NB4 (cell line): Measurements from ENCODE around the gene AHRR.

Source experiments
- DNase-seq: peaks from one replicate; pipeline ENCODE4 v3.0.0; 2010; ENCODE audit warnings: low read depth
- H3K4me3 ChIP-seq: one replicate; pipeline ENCODE4 v1.5.1; 2011; ENCODE audit warnings: mild to moderate bottlenecking, low read depth, low read length, moderate library complexity
- CTCF ChIP-seq: IDR thresholded peaks from one replicate; pipeline ENCODE4 v1.5.1; 2012; ENCODE audit warnings: low read depth, low read length
- MAX ChIP-seq: IDR thresholded peaks from 2 replicates; pipeline ENCODE4 v1.6.1; 2011; ENCODE audit warnings: low read depth, low read length
- MYC ChIP-seq: IDR thresholded peaks from 2 replicates; pipeline ENCODE4 v1.6.1; 2011; ENCODE audit warnings: low read depth, low read length
- POLR2A ChIP-seq: IDR thresholded peaks from 2 replicates; pipeline ENCODE4 v1.6.1; 2011; ENCODE audit warnings: mild to moderate bottlenecking; ENCODE audit not compliant: insufficient read length; ENCODE audit errors: extremely low read depth

Gene AHRR

GRCh38 chr5:478369-478981 lies 157.0 kb downstream of the AHRR start:
- TF ChIP-seq MAX (no peak), CTCF (no peak), MYC (no peak), POLR2A (no peak)
- no peak overlapping the region for H3K4me3 ChIP-seq
- DNase-seq: no peak

GRCh38 chr5:478982-479535 lies 157.5 kb downstream of the AHRR start:
- H3K4me3 ChIP-seq: no peak overlapping the region
- DNase-seq: no peak
- no peak for TF ChIP-seq MAX
- TF ChIP-seq MYC: no peak
- TF ChIP-seq POLR2A: no peak
- TF ChIP-seq CTCF: no peak

- no peak overlapping the region for H3K4me3 ChIP-seq
- TF ChIP-seq CTCF: no peak
- TF ChIP-seq MYC: no peak
- peak; percentile 21 for DNase-seq
These were observed 158.2 kb downstream of the AHRR start for GRCh38 chr5:479566-480319.

- no peak overlapping the region for H3K4me3 ChIP-seq
- no peak for TF ChIP-seq POLR2A
- no peak for TF ChIP-seq MAX
- no peak for TF ChIP-seq CTCF
- TF ChIP-seq MYC: no peak
- peak; percentile 24 for DNase-seq
These were observed 159.8 kb downstream of the AHRR start for GRCh38 chr5:481347-481746.

DNA sequence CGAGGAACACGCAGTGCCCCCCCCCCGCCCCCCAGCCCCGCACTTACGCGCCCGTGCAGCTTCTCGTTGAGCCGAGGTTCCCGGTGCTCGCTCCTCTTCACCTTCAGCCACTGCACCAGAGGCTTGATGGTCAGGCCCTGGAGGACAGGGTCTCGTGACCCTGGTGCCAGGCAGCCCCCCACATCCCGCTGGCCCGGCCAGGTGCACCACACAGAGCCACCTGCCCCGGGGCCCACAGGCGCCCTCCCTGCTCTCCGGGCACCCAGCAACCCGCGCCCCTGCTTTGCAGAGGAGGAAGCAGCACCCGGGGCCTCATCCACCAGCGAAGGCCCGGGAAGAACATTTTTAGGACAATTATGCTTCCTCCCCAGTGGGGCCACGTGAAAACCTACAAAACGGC lies 160.5 kb downstream of the AHRR start:
- TF ChIP-seq MAX: no peak
- TF ChIP-seq MYC: no peak
- no peak for TF ChIP-seq CTCF
- TF ChIP-seq POLR2A: no peak
- no peak for DNase-seq
- no peak overlapping the region for H3K4me3 ChIP-seq
